ENCODE measurements around the gene SYNGAP1. TPM values are rescaled to one million over a fixed set of nuclear protein-coding genes. Genes with fewer than 3 reads are reported as not detected.

The SYNGAP1 gene
- total and polyA plus RNA-seq, 2 of the 8 experiments (the other 6 are each of a cell fraction or from before 2014, with no cell fraction given), result 31.0 to 101 TPM

GRCh38 chr6:33433544-33434191 lies 13.8 kb downstream of the SYNGAP1 start (continued):
- TF ChIP-seq CHD7 (IDR thresholded peaks at IDR 0.05; ENCODE audit: insufficient replicate concordance, low read length), result no peak
- no peak for TF ChIP-seq MAFK (IDR thresholded peaks at IDR 0.05; ENCODE audit: low read depth, low read length)
- no peak for TF ChIP-seq KDM5A (IDR thresholded peaks at IDR 0.05; ENCODE audit: low read length)
- TF ChIP-seq CHD1 (IDR thresholded peaks at IDR 0.05; ENCODE audit: low read depth, low read length), result no peak
- no peak for TF ChIP-seq CBX8 (IDR thresholded peaks at IDR 0.05; ENCODE audit: borderline replicate concordance, low read depth, low read length)
- TF ChIP-seq RBBP5 (IDR thresholded peaks at IDR 0.05; ENCODE audit: borderline replicate concordance, low read depth, low read length), result peak; percentile 12; the same call in 1 of the 2 replicates
- TF ChIP-seq JUND (IDR thresholded peaks at IDR 0.05; ENCODE audit: low read length), result 0 out of 2 replicates have a peak, but pooled peaks have one; percentile 41
- TF ChIP-seq GABPA (IDR thresholded peaks at IDR 0.05; ENCODE audit: borderline replicate concordance, insufficient read depth, low read length), result no peak
- TF ChIP-seq TCF12 (IDR thresholded peaks at IDR 0.05; ENCODE audit: low read depth, low read length), result no peak
- no peak for TF ChIP-seq CHD2 (IDR thresholded peaks at IDR 0.05; ENCODE audit: low read length)
- peak; percentile 59; the same call in 1 of the 2 replicates for TF ChIP-seq CREB1 (IDR thresholded peaks at IDR 0.05)
- TF ChIP-seq BRCA1 (IDR thresholded peaks at IDR 0.05; ENCODE audit: low read depth, low read length), result no peak
